PC-3 (cell line): ENCODE data around the gene XPNPEP1. TPM values are rescaled to one million over a fixed set of nuclear protein-coding genes. Genes with fewer than 3 reads are reported as not detected.

ENCODE experiments used
- ATAC-seq: fragments of 200-7000 bp; cut with Tn5 transposase; 2 replicates; pipeline ENCODE4 v1.9.1; 2020; ENCODE audit warnings: mild to moderate bottlenecking, moderate library complexity
- BruUV-seq: library from RNA; stranded (reverse); fragments of 400-500 nt; replicated peaks from 2 replicates; lab custom pipeline; 2021; lab: Mats Ljungman, UMichigan
- CTCF ChIA-PET: fragments of 300-600 bp; sonication (Branson Sonifier 250); formaldehyde crosslinking; loops from one replicate; lab custom pipeline; 2022; ENCODE audit warnings: antibody characterized with exemption; lab: Charles Lee
- POLR2A ChIA-PET: fragments of 300-600 bp; sonication (Branson Sonifier 250); formaldehyde crosslinking; loops from one replicate; lab custom pipeline; 2022; ENCODE audit warnings: antibody characterized with exemption; ENCODE audit not compliant: unreplicated experiment; lab: Charles Lee
- DNase-seq: peaks from one replicate; pipeline ENCODE4 v3.0.0-alpha.2; 2015
- H2AFZ ChIP-seq: fragments of 300-600 bp; sonication (generic); 2 replicates; pipeline ENCODE4 v1.6.0; 2016; ENCODE audit warnings: antibody characterized with exemption, low read length
- H3F3A ChIP-seq: fragments of 300-600 bp; sonication (generic); one replicate; pipeline ENCODE4 v1.6.0; 2017; ENCODE audit warnings: antibody characterized with exemption, low read length, control low read depth, mild to moderate bottlenecking; ENCODE audit not compliant: unreplicated experiment
- H3K27ac ChIP-seq: fragments of 300-600 bp; sonication (generic); 2 replicates; pipeline ENCODE4 v1.5.1; 2016; ENCODE audit warnings: mild to moderate bottlenecking, low read length
- H3K27me3 ChIP-seq: fragments of 300-600 bp; sonication (generic); 2 replicates; pipeline ENCODE4 v1.6.1; 2016; ENCODE audit warnings: low read length, mixed read lengths
- H3K36me3 ChIP-seq: fragments of 300-600 bp; sonication (generic); 2 replicates; pipeline ENCODE4 v1.6.1; 2016; ENCODE audit warnings: low read depth, mixed run types, low read length, mixed read lengths
- H3K4me1 ChIP-seq: fragments of 300-600 bp; sonication (generic); 2 replicates; pipeline ENCODE4 v1.5.1; 2016; ENCODE audit warnings: low read length; ENCODE audit not compliant: insufficient read depth
- H3K4me2 ChIP-seq: fragments of 300-600 bp; sonication (generic); 2 replicates; pipeline ENCODE4 v1.6.0; 2016; ENCODE audit warnings: low read length
- H3K4me3 ChIP-seq: fragments of 300-600 bp; sonication (generic); 2 replicates; pipeline ENCODE4 v1.5.1; 2016; ENCODE audit warnings: mild to moderate bottlenecking, low read length, mixed read lengths
- H3K79me2 ChIP-seq: fragments of 300-600 bp; sonication (generic); 2 replicates; pipeline ENCODE4 v1.6.1; 2017; ENCODE audit warnings: low read length, mixed read lengths
- H3K9ac ChIP-seq: fragments of 300-600 bp; sonication (generic); 2 replicates; pipeline ENCODE4 v1.6.0; 2016; ENCODE audit warnings: mild to moderate bottlenecking, low read length
- H3K9me2 ChIP-seq: fragments of 300-600 bp; sonication (generic); replicated peaks from 2 replicates; pipeline ENCODE4 v1.6.1; 2016; ENCODE audit warnings: mixed run types, low read length, mixed read lengths
- H3K9me3 ChIP-seq: fragments of 300-600 bp; sonication (generic); 2 replicates; pipeline ENCODE4 v1.6.1; 2016; ENCODE audit warnings: low read length, mixed read lengths
- H4K20me1 ChIP-seq: fragments of 300-600 bp; sonication (generic); 2 replicates; pipeline ENCODE4 v1.6.1; 2016; ENCODE audit warnings: low read length, mixed read lengths
- CTCF ChIP-seq: fragments of 300-600 bp; sonication (generic); conservative IDR thresholded peaks from 2 replicates; pipeline ENCODE4 v1.5.1; 2017; ENCODE audit warnings: antibody characterized with exemption, low read depth, mild to moderate bottlenecking, low read length
- EZH2 ChIP-seq: fragments of 300-600 bp; sonication (generic); IDR thresholded peaks from one replicate; pipeline ENCODE4 v1.6.1; 2017; ENCODE audit warnings: antibody characterized with exemption, mild to moderate bottlenecking, low read length; ENCODE audit not compliant: unreplicated experiment
- EZH2phosphoT487 ChIP-seq: fragments of 300-600 bp; sonication (generic); IDR thresholded peaks from 2 replicates; pipeline ENCODE4 v1.6.1; 2018; ENCODE audit warnings: mild to moderate bottlenecking, antibody characterized with exemption, low read length, borderline replicate concordance
- intact Hi-C: fragments of 100-400 bp; cut with micrococcal nuclease; formaldehyde crosslinking; loops from 2 replicates; pipeline ENCODE4 v1.9.0; 2023
- total RNA-seq: library from RNA; depleted of rRNA; stranded (reverse); fragments of >200 nt; gene quantifications from 2 replicates; pipeline ENCODE4 v1.2.3, GENCODE V29; 2014

XPNPEP1 gene
- total RNA-seq, 1 experiment from 2014 or later, result 77.3 TPM

GRCh38 chr10:109898666-109899355 is 24.5 kb downstream of the XPNPEP1 start:
- H3K9ac ChIP-seq, result no peak overlapping the region
- no peak for TF ChIP-seq CTCF
- ChIA-PET POLR2A (no interaction called here), CTCF (no interaction called here)
- no TSS peak for BruUV-seq
- H3K9me3 ChIP-seq, result no peaks in the 10 kb centered on the region
- no peaks in the 10 kb centered on the region for H3K9me2 ChIP-seq
- no peak overlapping the region for H2AFZ ChIP-seq
- DNase-seq (no peak), ATAC-seq (no peak)
- no peak overlapping the region for H3K4me3 ChIP-seq
- H3F3A ChIP-seq, result no peaks in the 10 kb centered on the region
- peaks cover 13% of the 10 kb centered on the region for H3K79me2 ChIP-seq
- no peaks in the 10 kb centered on the region for H3K27me3 ChIP-seq
- H3K27ac ChIP-seq, result no peak overlapping the region
- H3K4me1 ChIP-seq, result peaks cover 10% of the 10 kb centered on the region
- intact Hi-C loops, result no loop called here
- no peaks in the 10 kb centered on the region for H4K20me1 ChIP-seq
- peaks cover 6% of the 10 kb centered on the region for H3K36me3 ChIP-seq
- H3K4me2 ChIP-seq, result no peak overlapping the region

GRCh38 chr10:109898007-109898406 is 25.3 kb downstream of the XPNPEP1 start:
- POLR2A ChIA-PET, result no interaction called here
- Histone ChIP-seq H3K27me3 (no peaks in the 10 kb centered on the region), H3K9me2 (no peaks in the 10 kb centered on the region), H3K4me3 (no peak overlapping the region), H3K9me3 (no peaks in the 10 kb centered on the region), H3K9ac (no peak overlapping the region), H3K36me3 (peaks cover 6% of the 10 kb centered on the region), H2AFZ (no peak overlapping the region), H3K79me2 (peaks cover 9% of the 10 kb centered on the region), H3F3A (no peaks in the 10 kb centered on the region), H3K4me2 (no peak overlapping the region), H3K27ac (no peak overlapping the region), H4K20me1 (no peaks in the 10 kb centered on the region), H3K4me1 (peaks cover 3% of the 10 kb centered on the region; the same call in 1 of the 2 replicates)
- intact Hi-C loops, result no loop called here
- TF ChIP-seq EZH2 (no peak), EZH2phosphoT487 (no peak), CTCF (no peak)
- BruUV-seq, result no TSS peak
- DNase-seq (no peak), ATAC-seq (no peak)
- CTCF ChIA-PET, result no interaction called here

GRCh38 chr10:109895848-109896247 is 27.5 kb downstream of the XPNPEP1 start:
- Histone ChIP-seq H2AFZ (no peak overlapping the region), H3K4me3 (no peak overlapping the region), H4K20me1 (no peaks in the 10 kb centered on the region), H3K9ac (no peak overlapping the region), H3K4me1 (no peaks in the 10 kb centered on the region), H3K27me3 (no peaks in the 10 kb centered on the region), H3K36me3 (peaks cover 6% of the 10 kb centered on the region), H3K27ac (no peak overlapping the region), H3K9me3 (no peaks in the 10 kb centered on the region), H3K4me2 (no peak overlapping the region), H3K79me2 (no peaks in the 10 kb centered on the region), H3K9me2 (no peaks in the 10 kb centered on the region), H3F3A (no peaks in the 10 kb centered on the region)
- no peak for DNase-seq
- ChIA-PET POLR2A (no interaction called here), CTCF (interaction anchor here (0.9 kb wide), 1 partner anchor 12 kb away, joined by 6 read pairs; no protein-coding TSS in a partner anchor)
- intact Hi-C loops, result no loop called here
- ATAC-seq, result no peak
- TF ChIP-seq EZH2phosphoT487, result no peak
- BruUV-seq, result no TSS peak
